Upper lobe of right lung (tissue), 1 donor: ENCODE data around the gene CHD1. TPM values are rescaled to one million over a fixed set of nuclear protein-coding genes. Genes with fewer than 3 reads are reported as not detected.

ENCODE experiments used
- ATAC-seq: fragments of 200-7000 bp; cut with Tn5 transposase; one replicate; pipeline ENCODE4 v1.9.1; 2020; ENCODE audit warnings: mild to moderate bottlenecking, moderate library complexity
- DNase-seq: peaks from one replicate; pipeline ENCODE4 v3.0.0-alpha.2; 2020
- H3K27ac ChIP-seq: fragments of 200-600 bp; one replicate; pipeline ENCODE4 v1.8.0; 2022
- H3K27me3 ChIP-seq: fragments of 200-600 bp; one replicate; pipeline ENCODE4 v1.8.0; 2022; ENCODE audit warnings: mild to moderate bottlenecking
- H3K36me3 ChIP-seq: fragments of 200-600 bp; one replicate; pipeline ENCODE4 v1.8.0; 2022
- H3K4me1 ChIP-seq: fragments of 200-600 bp; one replicate; pipeline ENCODE4 v1.8.0; 2022
- H3K4me3 ChIP-seq: fragments of 200-600 bp; one replicate; pipeline ENCODE4 v1.8.0; 2022; ENCODE audit warnings: mild to moderate bottlenecking
- H3K9me3 ChIP-seq: fragments of 200-600 bp; one replicate; pipeline ENCODE4 v1.8.0; 2022
- CTCF ChIP-seq: fragments of 200-600 bp; IDR thresholded peaks from one replicate; pipeline ENCODE4 v1.8.0; 2022; ENCODE audit warnings: antibody characterized with exemption
- intact Hi-C: fragments of 100-400 bp; cut with DNase I; formaldehyde crosslinking; loops from one replicate; pipeline ENCODE4 v1.11.0; 2022
- total RNA-seq: library from RNA; stranded (reverse); fragmentation: NEBNext Ultra II Directional; extraction: Animal tissue kit (Norgen Biotek cat#: 25700); gene quantifications from one replicate; pipeline ENCODE4 v1.2.1, GENCODE V29; 2021
- donor health status: DM: no; HTN: yes; CAD: no; lungs with severe emphysema.

CHD1 gene
- total RNA-seq, 1 donor from 2014 or later = 33.3 TPM

GRCh38 chr5:98804066-98804465 lies 124.7 kb downstream of the CHD1 start:
- H3K4me1 ChIP-seq = no peaks in the 10 kb centered on the region
- H3K27me3 ChIP-seq = no peaks in the 10 kb centered on the region
- no peak overlapping the region for H3K4me3 ChIP-seq
- H3K9me3 ChIP-seq = peaks cover 6% of the 10 kb centered on the region
- intact Hi-C loops = no loop called here
- H3K36me3 ChIP-seq = no peaks in the 10 kb centered on the region
- DNase-seq (no peak), ATAC-seq (no peak)
- H3K27ac ChIP-seq = no peak overlapping the region
- no peak for TF ChIP-seq CTCF

Other genes starting within 250 kb of the CHD1 start
- 16.8 TPM for gene RGMB, start 155.3 kb downstream of the CHD1 start, total RNA-seq